Measurements from ENCODE around the gene RTN4.

Gene RTN4

DNA sequence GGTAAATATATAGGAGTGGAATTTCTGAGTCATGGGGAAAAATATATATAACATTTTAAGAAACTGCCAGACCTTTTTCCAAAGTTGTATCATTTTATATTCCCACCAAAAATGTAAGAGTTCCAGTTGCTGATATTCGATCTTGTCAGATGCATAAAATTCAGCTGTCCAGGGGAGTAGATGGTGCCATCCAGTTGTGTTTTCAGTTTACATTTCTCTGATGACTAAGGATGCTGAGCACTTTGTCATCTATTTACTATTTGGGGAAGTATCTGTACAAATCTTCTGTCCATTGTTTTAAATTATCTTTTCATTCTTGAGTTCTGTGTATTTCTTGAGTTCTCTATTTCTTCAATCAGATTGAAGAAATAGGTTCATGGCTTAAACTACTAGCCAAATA is 126.1 kb downstream of the RTN4 start:
- Histone ChIP-seq H3K27me3 (ENCODE audit: control insufficient read depth, low read length) (no peaks in the 10 kb centered on the region), H3K9me3 (ENCODE audit: control insufficient read depth, insufficient read depth, low read length) (peaks cover 14% of the 10 kb centered on the region; the same call in 1 of the 2 replicates), H3K9me2 (replicated peaks; ENCODE audit: control insufficient read depth, low read length) (no peaks in the 10 kb centered on the region), H3K79me2 (ENCODE audit: control insufficient read depth, low read length) (no peaks in the 10 kb centered on the region), H3K4me2 (ENCODE audit: low read length) (no peak overlapping the region), H3K4me1 (ENCODE audit: control insufficient read depth, low read length) (no peaks in the 10 kb centered on the region), H3F3A (ENCODE audit: control insufficient read depth, insufficient read depth) (no peaks in the 10 kb centered on the region), H3K36me3 (ENCODE audit: control insufficient read depth, low read length) (peaks cover 25% of the 10 kb centered on the region), H4K20me1 (ENCODE audit: control insufficient read depth, insufficient read depth, low read depth, low read length) (no peaks in the 10 kb centered on the region), H3K4me3 (ENCODE audit: low read length) (no peak overlapping the region), H3K27ac (ENCODE audit: low read depth, low read length) (no peak overlapping the region)
- TF ChIP-seq, protein P1, sequence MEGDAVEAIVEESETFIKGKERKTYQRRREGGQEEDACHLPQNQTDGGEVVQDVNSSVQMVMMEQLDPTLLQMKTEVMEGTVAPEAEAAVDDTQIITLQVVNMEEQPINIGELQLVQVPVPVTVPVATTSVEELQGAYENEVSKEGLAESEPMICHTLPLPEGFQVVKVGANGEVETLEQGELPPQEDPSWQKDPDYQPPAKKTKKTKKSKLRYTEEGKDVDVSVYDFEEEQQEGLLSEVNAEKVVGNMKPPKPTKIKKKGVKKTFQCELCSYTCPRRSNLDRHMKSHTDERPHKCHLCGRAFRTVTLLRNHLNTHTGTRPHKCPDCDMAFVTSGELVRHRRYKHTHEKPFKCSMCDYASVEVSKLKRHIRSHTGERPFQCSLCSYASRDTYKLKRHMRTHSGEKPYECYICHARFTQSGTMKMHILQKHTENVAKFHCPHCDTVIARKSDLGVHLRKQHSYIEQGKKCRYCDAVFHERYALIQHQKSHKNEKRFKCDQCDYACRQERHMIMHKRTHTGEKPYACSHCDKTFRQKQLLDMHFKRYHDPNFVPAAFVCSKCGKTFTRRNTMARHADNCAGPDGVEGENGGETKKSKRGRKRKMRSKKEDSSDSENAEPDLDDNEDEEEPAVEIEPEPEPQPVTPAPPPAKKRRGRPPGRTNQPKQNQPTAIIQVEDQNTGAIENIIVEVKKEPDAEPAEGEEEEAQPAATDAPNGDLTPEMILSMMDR (IDR thresholded peaks at IDR 0.05; ENCODE audit: low read depth, low read length, poor library complexity, severe bottlenecking), result no peak
- TF ChIP-seq EZH2phosphoT487 (IDR thresholded peaks at IDR 0.05; ENCODE audit: borderline replicate concordance, low read length), result no peak

Data from DOHH2 (cell line).